ENCODE measurements around the gene PALLD. TPM values are rescaled to one million over a fixed set of nuclear protein-coding genes. Genes with fewer than 3 reads are reported as not detected.
"Not testable (repeated sequence)": the region's sequence is repeated elsewhere in the genome, so short reads cannot be mapped to it uniquely, and the experiment has no call there.

PALLD gene
- total and polyA plus RNA-seq, 2 donors = 441 to 760 TPM

DNA sequence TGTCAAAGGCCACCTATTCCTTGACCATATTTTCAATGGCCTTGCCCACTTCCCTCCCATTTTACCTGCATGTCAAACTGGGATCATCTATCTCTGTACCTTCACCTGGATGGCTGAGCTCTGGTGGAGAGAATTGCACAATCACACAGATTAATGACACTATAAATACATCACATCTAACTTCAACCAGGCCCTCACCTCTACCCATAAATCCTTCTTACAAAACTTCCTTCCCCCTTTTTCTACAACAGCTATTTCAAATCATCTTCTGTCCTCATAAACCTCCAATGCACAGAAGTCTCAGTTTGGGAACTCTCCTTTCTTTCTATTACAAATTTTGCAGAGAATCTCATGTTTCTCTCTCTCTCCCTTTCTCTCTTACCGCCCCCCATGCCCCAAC lies 9.2 kb downstream of the PALLD start:
- 83% methylated on average over 1 of the region's 1 CpG for WGBS
- H3K27ac ChIP-seq (ENCODE audit: low read depth) = no peak overlapping the region

DNA sequence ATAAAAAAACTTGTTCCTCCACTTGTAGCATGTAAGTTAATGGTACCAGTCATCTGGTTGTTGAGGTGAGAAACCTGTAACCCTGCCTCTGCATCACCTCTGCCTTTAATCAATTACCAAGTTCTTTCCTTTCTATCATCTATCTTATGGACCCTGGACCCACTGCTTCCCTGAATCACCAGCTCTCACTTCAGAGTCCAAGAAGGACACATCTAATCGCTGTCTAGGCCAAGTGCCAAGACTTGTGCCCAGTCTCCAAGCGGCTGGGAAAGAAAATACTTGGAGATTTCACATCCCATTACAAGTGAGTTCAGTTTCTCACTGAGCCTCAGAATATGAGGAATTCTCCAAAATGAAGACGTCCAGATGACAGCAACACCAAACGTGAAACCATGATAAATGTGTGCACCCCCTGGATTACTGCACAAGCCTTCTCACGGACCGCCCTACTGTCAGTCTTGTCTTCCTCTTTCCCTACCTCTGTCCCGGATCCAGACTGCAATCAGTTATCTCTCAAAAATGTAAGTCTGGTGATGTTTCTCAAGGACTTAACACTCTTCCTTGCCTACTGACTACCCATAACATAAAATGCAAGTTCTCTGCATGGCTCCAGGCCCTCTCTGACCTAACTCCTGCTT lies 10.4 kb downstream of the PALLD start:
- Histone ChIP-seq H3K4me1 (ENCODE audit: insufficient read depth) (no peaks in the 10 kb centered on the region), H3K4me3 (ENCODE audit: low read depth, low read length) (no peak overlapping the region), H3K36me3 (ENCODE audit: insufficient read depth) (no peaks in the 10 kb centered on the region), H3K27ac (ENCODE audit: low read depth) (no peak overlapping the region)
- DNase-seq (ENCODE audit: extremely low spot score) = no peak
- whole genome bisulfite sequencing = 83% methylated on average over 7 of the region's 7 CpGs

More for the DNA sequence above, 9.2 kb downstream of the PALLD start:
- no peak for DNase-seq (ENCODE audit: extremely low spot score)
- Histone ChIP-seq H3K4me3 (ENCODE audit: low read depth, low read length) (no peak overlapping the region), H3K36me3 (ENCODE audit: insufficient read depth) (no peaks in the 10 kb centered on the region), H3K4me1 (ENCODE audit: insufficient read depth) (no peaks in the 10 kb centered on the region)

- WGBS = 78% methylated on average over 3 of the region's 3 CpGs
- Histone ChIP-seq H3K4me3 (ENCODE audit: low read depth, low read length) (no peak overlapping the region), H3K27ac (ENCODE audit: low read depth) (no peak overlapping the region), H3K4me1 (ENCODE audit: insufficient read depth) (no peaks in the 10 kb centered on the region), H3K36me3 (ENCODE audit: insufficient read depth) (no peaks in the 10 kb centered on the region)
- no peak for DNase-seq (ENCODE audit: extremely low spot score)
These were observed 11.8 kb downstream of the PALLD start for GRCh38 chr4:168508683-168509082.

DNA sequence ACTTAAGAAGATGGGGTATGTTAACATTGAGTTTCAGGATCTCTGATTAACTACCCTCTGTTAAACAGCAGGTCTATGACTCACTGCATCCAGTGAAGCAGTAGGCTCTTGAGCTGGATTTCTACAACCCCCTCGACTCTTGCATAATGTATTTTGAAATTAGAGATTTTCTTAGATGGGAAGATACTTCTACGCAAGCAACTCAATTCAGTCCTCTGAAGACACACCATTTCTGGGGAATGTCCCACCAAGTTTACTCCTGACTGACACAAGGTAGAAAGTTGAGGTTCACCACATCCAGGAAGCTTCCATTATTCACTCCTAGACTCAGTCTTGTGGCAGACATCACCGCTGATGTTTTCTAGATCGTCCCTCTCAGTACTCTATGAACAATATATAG lies 12.9 kb downstream of the PALLD start:
- no peak for DNase-seq (ENCODE audit: extremely low spot score)

DNA sequence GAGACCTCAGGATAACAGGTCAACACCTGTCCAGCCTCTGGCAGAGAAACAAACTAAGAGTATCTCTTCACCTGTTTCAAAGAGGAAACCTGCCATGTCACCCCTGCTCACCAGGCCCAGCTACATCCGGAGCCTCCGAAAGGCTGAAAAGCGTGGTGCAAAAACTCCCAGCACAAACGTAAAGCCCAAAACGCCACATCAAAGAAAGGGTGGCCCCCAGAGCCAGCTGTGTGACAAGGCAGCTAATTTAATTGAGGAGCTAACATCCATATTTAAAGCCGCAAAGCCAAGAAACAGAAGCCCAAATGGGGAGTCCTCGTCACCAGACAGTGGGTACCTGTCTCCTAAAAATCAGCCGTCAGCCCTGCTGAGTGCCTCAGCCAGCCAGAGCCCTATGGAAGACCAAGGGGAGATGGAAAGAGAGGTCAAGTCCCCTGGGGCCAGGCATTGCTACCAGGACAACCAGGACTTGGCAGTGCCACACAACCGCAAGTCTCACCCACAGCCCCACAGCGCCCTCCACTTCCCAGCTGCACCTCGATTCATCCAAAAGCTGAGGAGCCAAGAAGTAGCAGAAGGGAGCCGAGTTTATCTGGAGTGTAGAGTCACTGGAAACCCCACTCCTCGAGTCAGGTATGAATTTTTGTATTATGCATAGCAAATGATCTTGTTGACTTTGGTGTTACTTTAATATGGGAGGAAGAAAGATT lies 15.1 kb downstream of the PALLD start:
- H3K4me1 ChIP-seq (ENCODE audit: insufficient read depth) = no peaks in the 10 kb centered on the region
- WGBS = 88% methylated on average over 13 of the region's 13 CpGs
- no peak overlapping the region for H3K27ac ChIP-seq (ENCODE audit: low read depth)
- H3K4me3 ChIP-seq (ENCODE audit: low read depth, low read length) = no peak overlapping the region
- DNase-seq (ENCODE audit: extremely low spot score) = no peak
- no peaks in the 10 kb centered on the region for H3K36me3 ChIP-seq (ENCODE audit: insufficient read depth)

More for the DNA sequence above, 12.9 kb downstream of the PALLD start:
- Histone ChIP-seq H3K4me1 (ENCODE audit: insufficient read depth) (no peaks in the 10 kb centered on the region), H3K27ac (ENCODE audit: low read depth) (no peak overlapping the region), H3K4me3 (ENCODE audit: low read depth, low read length) (no peak overlapping the region), H3K36me3 (ENCODE audit: insufficient read depth) (no peaks in the 10 kb centered on the region)
- WGBS = 89% methylated on average over 4 of the region's 4 CpGs

DNA sequence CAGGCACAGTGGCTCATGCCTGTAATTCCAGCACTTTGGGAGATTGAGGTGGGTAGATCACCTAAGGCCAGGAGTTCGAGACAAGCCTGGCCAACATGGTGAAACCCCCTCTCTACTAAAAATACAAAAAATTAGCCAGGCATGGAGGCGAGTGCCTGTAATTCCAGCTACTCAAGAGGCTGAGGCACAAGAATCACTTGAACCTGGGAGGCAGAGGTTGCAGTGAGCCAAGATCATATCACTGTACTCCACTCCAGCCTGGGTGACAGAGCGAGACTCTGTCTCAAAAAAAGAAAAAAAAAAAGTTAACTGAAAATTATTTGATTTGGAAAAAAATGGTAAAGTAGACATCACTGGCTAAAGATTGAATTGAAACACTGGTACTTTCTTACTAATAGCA lies 17.0 kb downstream of the PALLD start:
- not testable (repeated sequence) for H3K4me3 ChIP-seq (ENCODE audit: low read depth, low read length); H3K36me3 ChIP-seq (ENCODE audit: insufficient read depth); DNase-seq (ENCODE audit: extremely low spot score); H3K4me1 ChIP-seq (ENCODE audit: insufficient read depth); H3K27ac ChIP-seq (ENCODE audit: low read depth)
- WGBS = 88% methylated on average over 3 of the region's 3 CpGs

DNA sequence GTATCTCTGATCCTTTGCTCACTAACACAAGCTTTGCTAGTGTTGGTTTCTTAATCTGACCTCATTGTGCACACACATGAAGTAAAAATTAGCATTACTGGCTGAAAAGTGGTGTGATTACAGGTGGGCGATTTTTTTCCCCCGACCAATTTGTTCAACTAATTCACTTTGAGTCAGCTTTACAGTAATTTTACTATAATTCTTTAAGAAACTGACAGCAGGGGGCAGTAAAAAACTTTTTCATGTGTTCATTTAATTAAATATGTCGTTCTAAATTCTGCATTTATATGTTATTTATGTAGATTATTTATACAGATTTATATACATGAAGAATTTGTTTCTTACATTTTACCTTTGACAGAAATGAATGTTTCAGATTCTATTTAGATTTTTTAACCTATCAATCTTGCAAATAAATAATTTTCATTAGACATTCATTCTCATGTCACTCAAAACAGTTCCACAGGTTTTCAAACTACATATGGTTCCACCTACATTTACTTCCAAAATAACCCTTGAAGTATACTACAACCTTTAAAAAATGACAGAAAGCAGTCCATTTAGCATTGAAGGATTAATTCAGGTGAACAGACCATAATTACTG lies 17.5 kb downstream of the PALLD start:
- no peak overlapping the region for H3K27ac ChIP-seq (ENCODE audit: low read depth)
- no peaks in the 10 kb centered on the region for H3K36me3 ChIP-seq (ENCODE audit: insufficient read depth)
- WGBS = 14% methylated on average over 3 of the region's 3 CpGs
- no peaks in the 10 kb centered on the region for H3K4me1 ChIP-seq (ENCODE audit: insufficient read depth)
- peak; percentile 28 for DNase-seq (ENCODE audit: extremely low spot score)
- no peak overlapping the region for H3K4me3 ChIP-seq (ENCODE audit: low read depth, low read length)

DNA sequence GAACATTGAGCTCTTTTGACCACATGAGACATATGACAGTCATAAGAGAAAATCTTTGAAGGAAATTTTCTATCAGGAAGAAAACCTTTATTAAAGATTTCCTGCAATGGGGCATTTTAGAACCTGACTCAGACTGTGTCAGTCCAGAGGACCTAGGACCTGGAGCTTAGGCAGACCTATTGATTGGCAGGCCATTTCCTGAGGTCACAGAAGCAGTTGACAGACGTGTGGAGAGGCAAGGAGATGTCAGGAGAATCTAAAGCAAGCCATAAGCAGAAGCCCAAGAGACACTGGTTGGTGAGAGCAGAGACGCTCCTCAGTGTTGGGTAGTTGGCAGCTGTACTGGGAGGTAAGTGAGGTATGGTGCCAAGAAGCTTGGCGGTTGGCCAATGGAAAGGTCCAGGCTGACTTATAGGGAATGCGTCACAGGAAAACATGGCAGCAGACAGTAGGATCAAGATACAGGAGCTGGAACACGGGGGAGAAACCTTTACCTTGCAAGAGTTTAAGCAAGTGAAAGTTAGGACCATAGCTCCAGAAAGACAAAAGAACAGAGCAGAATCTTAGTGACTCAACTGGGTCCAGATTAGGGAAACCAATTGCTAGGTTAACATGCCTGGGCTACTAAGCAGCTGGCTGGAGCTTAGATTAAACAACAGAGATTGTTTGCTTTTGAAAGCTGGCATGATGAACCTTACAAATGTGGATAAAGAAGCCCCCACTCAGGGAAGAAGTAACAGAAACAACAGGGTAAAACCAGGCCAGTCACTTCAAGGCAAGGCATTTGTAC lies 18.6 kb downstream of the PALLD start:
- WGBS = 84% methylated on average over 5 of the region's 5 CpGs
- no peak overlapping the region for H3K4me3 ChIP-seq (ENCODE audit: low read depth, low read length)
- no peaks in the 10 kb centered on the region for H3K4me1 ChIP-seq (ENCODE audit: insufficient read depth)
- no peak overlapping the region for H3K27ac ChIP-seq (ENCODE audit: low read depth)
- H3K36me3 ChIP-seq (ENCODE audit: insufficient read depth) = no peaks in the 10 kb centered on the region
- DNase-seq (ENCODE audit: extremely low spot score) = no peak

- no peak for DNase-seq (ENCODE audit: extremely low spot score)
- Histone ChIP-seq H3K4me1 (ENCODE audit: insufficient read depth) (no peaks in the 10 kb centered on the region), H3K4me3 (ENCODE audit: low read depth, low read length) (no peak overlapping the region), H3K36me3 (ENCODE audit: insufficient read depth) (no peaks in the 10 kb centered on the region), H3K27ac (ENCODE audit: low read depth) (no peak overlapping the region)
- WGBS = 75% methylated on average over 2 of the region's 2 CpGs
These were observed 20.0 kb downstream of the PALLD start for GRCh38 chr4:168516841-168517240.

GRCh38 chr4:168519576-168519975 lies 22.7 kb downstream of the PALLD start:
- H3K36me3 ChIP-seq (ENCODE audit: insufficient read depth) = no peaks in the 10 kb centered on the region
- 99% methylated on average over 1 of the region's 1 CpG for WGBS
- no peaks in the 10 kb centered on the region for H3K4me1 ChIP-seq (ENCODE audit: insufficient read depth)
- no peak overlapping the region for H3K27ac ChIP-seq (ENCODE audit: low read depth)
- DNase-seq (ENCODE audit: extremely low spot score) = no peak
- H3K4me3 ChIP-seq (ENCODE audit: low read depth, low read length) = no peak overlapping the region

- no peak for DNase-seq (ENCODE audit: extremely low spot score)
These were observed 24.9 kb downstream of the PALLD start for GRCh38 chr4:168521721-168522120.

DNA sequence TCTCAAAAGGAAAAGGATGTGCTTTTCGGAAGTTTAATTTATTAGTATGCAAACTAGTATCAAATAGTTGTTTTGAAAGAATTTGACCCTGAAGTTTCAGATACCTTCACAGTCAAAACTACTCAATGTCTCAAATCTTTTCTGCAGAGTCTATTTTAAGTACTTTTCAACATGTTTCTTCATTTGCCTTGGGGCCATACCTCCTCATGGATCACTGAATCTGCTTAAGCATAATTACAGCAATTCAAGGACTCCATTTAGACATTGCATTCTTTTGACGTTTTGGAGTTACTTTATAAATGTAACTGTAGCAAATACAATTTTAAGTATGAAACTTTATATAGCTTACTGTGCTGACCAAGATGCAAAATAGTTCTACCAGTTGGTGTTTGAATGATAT lies 25.5 kb downstream of the PALLD start:
- no peak overlapping the region for H3K4me3 ChIP-seq (ENCODE audit: low read depth, low read length)
- 72% methylated on average over 2 of the region's 2 CpGs for WGBS
- no peaks in the 10 kb centered on the region for H3K36me3 ChIP-seq (ENCODE audit: insufficient read depth)
- H3K27ac ChIP-seq (ENCODE audit: low read depth) = no peak overlapping the region
- no peak for DNase-seq (ENCODE audit: extremely low spot score)
- no peaks in the 10 kb centered on the region for H3K4me1 ChIP-seq (ENCODE audit: insufficient read depth)

More at GRCh38 chr4:168521721-168522120, 24.9 kb downstream of the PALLD start:
- Histone ChIP-seq H3K36me3 (ENCODE audit: insufficient read depth) (no peaks in the 10 kb centered on the region), H3K27ac (ENCODE audit: low read depth) (no peak overlapping the region), H3K4me1 (ENCODE audit: insufficient read depth) (no peaks in the 10 kb centered on the region), H3K4me3 (ENCODE audit: low read depth, low read length) (no peak overlapping the region)
- 48% methylated on average over 2 of the region's 2 CpGs for WGBS

- H3K4me3 ChIP-seq (ENCODE audit: low read depth, low read length) = no peak overlapping the region
- 66% methylated on average over 2 of the region's 2 CpGs for WGBS
- no peak overlapping the region for H3K27ac ChIP-seq (ENCODE audit: low read depth)
- no peak for DNase-seq (ENCODE audit: extremely low spot score)
- no peaks in the 10 kb centered on the region for H3K36me3 ChIP-seq (ENCODE audit: insufficient read depth)
- no peaks in the 10 kb centered on the region for H3K4me1 ChIP-seq (ENCODE audit: insufficient read depth)
These were observed 26.1 kb downstream of the PALLD start for GRCh38 chr4:168522829-168523489.

All from urinary bladder (tissue), 4 donors.